Ishikawa (cell line): ENCODE measurements around the gene FAM120B.
A peak's percentile ranks its signal among the peaks of the same experiment; 100 is the strongest.

ENCODE experiments used
- CEBPB ChIP-seq: IDR thresholded peaks from 2 replicates; pipeline ENCODE4 v1.6.1; 2012
- CREB1 ChIP-seq: IDR thresholded peaks from 2 replicates; pipeline ENCODE4 v1.6.1; 2012; ENCODE audit warnings: low read depth
- EP300 ChIP-seq: IDR thresholded peaks from 2 replicates; pipeline ENCODE4 v1.6.1; 2012; ENCODE audit warnings: borderline replicate concordance
- FOXM1 ChIP-seq: IDR thresholded peaks from 2 replicates; pipeline ENCODE4 v1.6.1; 2012; ENCODE audit warnings: low read depth, borderline replicate concordance
- MAX ChIP-seq: IDR thresholded peaks from 2 replicates; pipeline ENCODE4 v1.6.1; 2012
- NFIC ChIP-seq: IDR thresholded peaks from 2 replicates; pipeline ENCODE4 v1.6.1; 2012
- RAD21 ChIP-seq: IDR thresholded peaks from 2 replicates; pipeline ENCODE4 v1.6.1; 2012; ENCODE audit warnings: low read depth
- REST ChIP-seq: IDR thresholded peaks from 2 replicates; pipeline ENCODE4 v1.6.1; 2012; ENCODE audit warnings: low read depth, mild to moderate bottlenecking
- TAF1 ChIP-seq: IDR thresholded peaks from 2 replicates; pipeline ENCODE4 v1.6.1; 2012; ENCODE audit warnings: low read depth, mild to moderate bottlenecking
- TCF12 ChIP-seq: IDR thresholded peaks from 2 replicates; pipeline ENCODE4 v1.6.1; 2012; ENCODE audit warnings: low read depth
- TEAD4 ChIP-seq: IDR thresholded peaks from 2 replicates; pipeline ENCODE4 v1.6.1; 2012
- USF1 ChIP-seq: IDR thresholded peaks from 2 replicates; pipeline ENCODE4 v1.6.1; 2012
- YY1 ChIP-seq: IDR thresholded peaks from 2 replicates; pipeline ENCODE4 v1.6.1; 2012; ENCODE audit warnings: low read depth
- ZBTB7A ChIP-seq: IDR thresholded peaks from 2 replicates; pipeline ENCODE4 v1.6.1; 2012; ENCODE audit warnings: low read depth

GRCh38 chr6:170305805-170306323 lies 694 bp upstream of the FAM120B start:
- TF ChIP-seq CEBPB = no peak
- no peak for TF ChIP-seq MAX
- TF ChIP-seq YY1 = no peak
- TF ChIP-seq NFIC = no peak
- no peak for TF ChIP-seq TEAD4
- TF ChIP-seq ZBTB7A = peak; percentile 48; the same call in 1 of the 2 replicates
- TF ChIP-seq RAD21 = no peak
- TF ChIP-seq EP300 = no peak
- TF ChIP-seq FOXM1 = no peak
- no peak for TF ChIP-seq REST
- no peak for TF ChIP-seq CREB1
- no peak for TF ChIP-seq USF1
- TF ChIP-seq TAF1 = no peak
- TF ChIP-seq TCF12 = no peak
